Measurements from ENCODE around the gene CDH1.

- no peak for TF ChIP-seq POLR2A (IDR thresholded peaks at IDR 0.05)
- TF ChIP-seq CTCF (IDR thresholded peaks at IDR 0.05): no peak
- TF ChIP-seq EP300 (IDR thresholded peaks at IDR 0.05): no peak
These were observed 69.9 kb downstream of the CDH1 start for GRCh38 chr16:68806981-68807380.

All from tibial nerve (tissue), 4 donors.